ENCODE results near the gene TRAPPC2L.

TRAPPC2L gene

GRCh38 chr16:88839745-88840599, 17.0 kb upstream of the TRAPPC2L start:
- no peak for DNase-seq

- no peak for DNase-seq
These were observed 16.2 kb upstream of the TRAPPC2L start for GRCh38 chr16:88840600-88841215.

- no peak for DNase-seq
These were observed 15.2 kb upstream of the TRAPPC2L start for GRCh38 chr16:88841521-88842307.

GRCh38 chr16:88842308-88842756, 14.6 kb upstream of the TRAPPC2L start:
- no peak for DNase-seq

GRCh38 chr16:88842806-88843205, 14.1 kb upstream of the TRAPPC2L start:
- no peak for DNase-seq

- no peak for DNase-seq
These were observed 13.7 kb upstream of the TRAPPC2L start for GRCh38 chr16:88843256-88843655.

- no peak for DNase-seq
These were observed 12.4 kb upstream of the TRAPPC2L start for GRCh38 chr16:88844419-88845036.

- no peak for DNase-seq
These were observed 10.8 kb upstream of the TRAPPC2L start for GRCh38 chr16:88846088-88846487.

GRCh38 chr16:88847654-88848053, 9.3 kb upstream of the TRAPPC2L start:
- DNase-seq: no peak

GRCh38 chr16:88848557-88848956, 8.4 kb upstream of the TRAPPC2L start:
- DNase-seq: no peak

- no peak for DNase-seq
These were observed 6.3 kb upstream of the TRAPPC2L start for GRCh38 chr16:88850531-88851199.

- no peak for DNase-seq
These were observed 5.3 kb upstream of the TRAPPC2L start for GRCh38 chr16:88851616-88852015.

- no peak for DNase-seq
These were observed 3.5 kb upstream of the TRAPPC2L start for GRCh38 chr16:88853325-88853941.

GRCh38 chr16:88854306-88855111, 2.4 kb upstream of the TRAPPC2L start:
- DNase-seq: peak; percentile 14

- no peak for DNase-seq
These were observed 1.8 kb upstream of the TRAPPC2L start for GRCh38 chr16:88855176-88855575.

GRCh38 chr16:88855736-88856121, 1.2 kb upstream of the TRAPPC2L start:
- DNase-seq: no peak

GRCh38 chr16:88856122-88856827, 652 bp upstream of the TRAPPC2L start:
- no peak for DNase-seq

GRCh38 chr16:88857728-88858339, 907 bp downstream of the TRAPPC2L start:
- DNase-seq: peak; percentile 80

GRCh38 chr16:88859381-88860091, 2.6 kb downstream of the TRAPPC2L start:
- DNase-seq: no peak

Measured in stimulated activated CD4-positive, alpha-beta T cell treated with anti-CD3 and anti-CD28 coated beads, Interleukin-4, amount 100 ng/mL, for 24 hours (primary cell).